ENCODE results near the gene ELK3.

The ELK3 gene

GRCh38 chr12:96237465-96238077 lies 43.4 kb downstream of the ELK3 start:
- DNase-seq: no peak

- no peak for DNase-seq
These were observed 44.3 kb downstream of the ELK3 start for GRCh38 chr12:96238336-96239047.

- no peak for DNase-seq
These were observed 45.8 kb downstream of the ELK3 start for GRCh38 chr12:96239711-96240635.

- no peak for DNase-seq
These were observed 46.5 kb downstream of the ELK3 start for GRCh38 chr12:96240656-96241055.

- no peak for DNase-seq
These were observed 47.3 kb downstream of the ELK3 start for GRCh38 chr12:96241431-96241830.

- no peak for DNase-seq
These were observed 47.7 kb downstream of the ELK3 start for GRCh38 chr12:96241846-96242256.

GRCh38 chr12:96242597-96242996 lies 48.4 kb downstream of the ELK3 start:
- no peak for DNase-seq

GRCh38 chr12:96244826-96245225 lies 50.7 kb downstream of the ELK3 start:
- no peak for DNase-seq

- DNase-seq: no peak
These were observed 52.8 kb downstream of the ELK3 start for GRCh38 chr12:96246926-96247505.

GRCh38 chr12:96247563-96247962 lies 53.4 kb downstream of the ELK3 start:
- DNase-seq: no peak

- no peak for DNase-seq
These were observed 54.2 kb downstream of the ELK3 start for GRCh38 chr12:96248136-96248931.

- no peak for DNase-seq
These were observed 55.3 kb downstream of the ELK3 start for GRCh38 chr12:96249196-96250118.

GRCh38 chr12:96250119-96250685 lies 56.0 kb downstream of the ELK3 start:
- no peak for DNase-seq

- DNase-seq: no peak
These were observed 60.9 kb downstream of the ELK3 start for GRCh38 chr12:96255077-96255476.

- no peak for DNase-seq
These were observed 62.6 kb downstream of the ELK3 start for GRCh38 chr12:96256672-96257361.

GRCh38 chr12:96257550-96258103 lies 63.5 kb downstream of the ELK3 start:
- no peak for DNase-seq

- no peak for DNase-seq
These were observed 64.2 kb downstream of the ELK3 start for GRCh38 chr12:96258104-96258961.

- DNase-seq: no peak
These were observed 66.1 kb downstream of the ELK3 start for GRCh38 chr12:96260231-96260630.

GRCh38 chr12:96260644-96261043 lies 66.5 kb downstream of the ELK3 start:
- DNase-seq: no peak
